Psoas muscle (tissue), 8 donors: ENCODE measurements around the gene MAML3. TPM values are rescaled to one million over a fixed set of nuclear protein-coding genes. Genes with fewer than 3 reads are reported as not detected.

ENCODE experiments used
- ATAC-seq, 4 donors: fragments of 200-7000 bp; cut with Tn5 transposase; one replicate each; pipeline ENCODE4 v1.9.1; 2020; ENCODE audit warnings: moderate library complexity in 3 of 4, mild to moderate bottlenecking in 2 of 4
- DNase-seq, 2 donors: peaks; one replicate each; pipeline ENCODE4 v3.0.0-alpha.2; 2020
- H3K27ac ChIP-seq: fragments of 200-600 bp; one replicate; pipeline ENCODE4 v1.8.0; 2022
- H3K27me3 ChIP-seq, 3 donors: fragments of 200-600 bp in 1 of 3; one replicate each; pipeline versions ENCODE4 v1.6.1 to v1.8.0; 2013 to 2022; ENCODE audit warnings: low read length in 2 of 3, mild to moderate bottlenecking in 2 of 3, moderate library complexity in 1 of 3; ENCODE audit not compliant: insufficient read depth in 3 of 3
- H3K36me3 ChIP-seq, 2 donors: fragments of 200-600 bp in 1 of 2; one replicate each; pipeline versions ENCODE4 v1.6.1 to v1.8.0; 2013 to 2022; ENCODE audit warnings: low read depth in 1 of 2, mild to moderate bottlenecking in 1 of 2, moderate library complexity in 1 of 2; ENCODE audit not compliant: insufficient read depth in 1 of 2
- H3K4me1 ChIP-seq: fragments of 200-600 bp; one replicate; pipeline ENCODE4 v1.8.0; 2022
- H3K4me3 ChIP-seq: fragments of 200-600 bp; one replicate; pipeline ENCODE4 v1.8.0; 2022; ENCODE audit warnings: mild to moderate bottlenecking
- H3K9me3 ChIP-seq: fragments of 200-600 bp; one replicate; pipeline ENCODE4 v1.8.0; 2022
- WGBS, 3 donors: extraction: QIAGEN DNeasy Blood & Tissue Kit; methylation state at CpG; one replicate each; pipeline versions ENCODE4 v1.1.6 to v1.1.7; 2013; 5-methylcytosine and 5-hydroxymethylcytosine counted together
- intact Hi-C, 2 donors: fragments of 100-400 bp; cut with DNase I; formaldehyde crosslinking; loops; one replicate each; pipeline versions ENCODE4 v1.11.0 to v1.14.2; 2022
- polyA plus RNA-seq, 3 donors: library from polyadenylated mRNA; stranded (reverse); fragments of 200-250 nt; gene quantifications; one replicate each; pipeline ENCODE4 v1.2.3, GENCODE V29; 2013
- total RNA-seq, 4 donors: library from RNA; stranded (reverse); fragmentation: NEBNext Ultra II Directional in 2 of 4; extraction: Animal tissue kit (Norgen Biotek cat#: 25700) in 2 of 4; gene quantifications; one replicate each; pipeline versions ENCODE4 v1.2.1 to v1.2.4, GENCODE V29; 2021 to 2023
- TF ChIP-seq, protein P1 (sequence below): fragments of 200-600 bp; IDR thresholded peaks from one replicate; pipeline ENCODE4 v1.8.0; 2022; ENCODE audit warnings: antibody characterized with exemption
- donor health status: healthy with polysubstance abuse.
- donor health status: DM: no; HTN: no; CAD: no; lungs with moderate emphysema.
- donor health status: Bipolar disorder and iron deficiency.
- donor health status: healthy.
- donor health status: DM: yes; HTN: yes; CAD: no.
- donor health status: DM: no; HTN: no; CAD: no.
- donor health status: DM: no; HTN: no; CAD: no.
- donor health status: DM: yes; HTN: yes; CAD: no.

MAML3 gene
- total and polyA plus RNA-seq, 7 donors = 0.43 to 2.7 (median 0.74) TPM

DNA sequence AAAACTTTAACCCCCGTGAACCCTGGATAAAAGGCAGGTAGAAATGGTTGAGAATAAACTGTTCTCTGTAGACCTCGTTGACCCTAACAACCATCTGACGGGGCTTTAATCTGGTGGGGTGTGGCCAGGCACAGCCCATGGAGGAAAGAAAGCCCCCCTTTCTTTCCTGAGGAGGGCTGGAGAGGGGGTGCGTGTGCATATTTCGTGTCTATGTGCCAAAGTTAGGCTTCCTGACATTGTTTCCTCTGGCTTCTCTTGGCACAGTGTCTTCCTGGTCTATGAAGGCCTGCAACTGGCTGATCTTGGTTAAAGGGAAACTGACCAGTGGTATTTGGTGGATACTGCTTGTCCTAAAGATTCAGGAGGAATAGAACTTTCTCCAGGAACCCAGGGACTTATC, 391.3 kb downstream of the MAML3 start:
- peaks cover 57% of the 10 kb centered on the region for H3K4me1 ChIP-seq
- intact Hi-C loops = loop anchor here in 1 of 2 donors (2.0 kb wide), 1 partner anchor 22 kb away; no protein-coding TSS in a partner anchor
- peak overlapping the region; percentile 87 for H3K27ac ChIP-seq
- H3K4me3 ChIP-seq = peak overlapping the region; percentile 51
- TF ChIP-seq, protein P1, sequence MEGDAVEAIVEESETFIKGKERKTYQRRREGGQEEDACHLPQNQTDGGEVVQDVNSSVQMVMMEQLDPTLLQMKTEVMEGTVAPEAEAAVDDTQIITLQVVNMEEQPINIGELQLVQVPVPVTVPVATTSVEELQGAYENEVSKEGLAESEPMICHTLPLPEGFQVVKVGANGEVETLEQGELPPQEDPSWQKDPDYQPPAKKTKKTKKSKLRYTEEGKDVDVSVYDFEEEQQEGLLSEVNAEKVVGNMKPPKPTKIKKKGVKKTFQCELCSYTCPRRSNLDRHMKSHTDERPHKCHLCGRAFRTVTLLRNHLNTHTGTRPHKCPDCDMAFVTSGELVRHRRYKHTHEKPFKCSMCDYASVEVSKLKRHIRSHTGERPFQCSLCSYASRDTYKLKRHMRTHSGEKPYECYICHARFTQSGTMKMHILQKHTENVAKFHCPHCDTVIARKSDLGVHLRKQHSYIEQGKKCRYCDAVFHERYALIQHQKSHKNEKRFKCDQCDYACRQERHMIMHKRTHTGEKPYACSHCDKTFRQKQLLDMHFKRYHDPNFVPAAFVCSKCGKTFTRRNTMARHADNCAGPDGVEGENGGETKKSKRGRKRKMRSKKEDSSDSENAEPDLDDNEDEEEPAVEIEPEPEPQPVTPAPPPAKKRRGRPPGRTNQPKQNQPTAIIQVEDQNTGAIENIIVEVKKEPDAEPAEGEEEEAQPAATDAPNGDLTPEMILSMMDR = no peak
- DNase-seq (no peak), ATAC-seq (peak in 2 of 4 donors; percentile 6 to 17)
- no peaks in the 10 kb centered on the region for H3K9me3 ChIP-seq
- H3K27me3 ChIP-seq = no peaks in the 10 kb centered on the region
- WGBS, 3 donors = 28 to 38% (median 36%) methylated on average over 5 of the region's 5 CpGs
- H3K36me3 ChIP-seq = no peaks in the 10 kb centered on the region

DNA sequence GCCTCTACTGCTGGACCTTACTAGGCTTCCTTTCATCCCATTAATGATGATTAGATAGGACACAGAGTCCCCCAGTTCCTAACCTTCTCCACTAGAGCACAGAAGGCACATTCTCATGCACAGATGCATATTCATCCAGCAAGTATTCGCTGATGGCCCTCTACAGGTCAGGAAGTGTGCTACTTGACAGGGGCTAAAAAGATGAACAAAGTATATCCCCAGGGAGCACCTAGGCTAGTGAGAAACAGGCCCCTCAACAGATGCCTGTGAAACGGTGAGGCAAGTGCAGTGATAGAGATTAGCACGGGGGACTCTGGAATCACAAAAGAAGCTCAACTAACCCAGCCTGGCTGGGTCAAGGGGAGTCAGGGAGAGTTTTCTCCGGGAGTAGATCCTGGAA, 392.5 kb downstream of the MAML3 start:
- peak overlapping the region; percentile 87 for H3K27ac ChIP-seq
- no peaks in the 10 kb centered on the region for H3K9me3 ChIP-seq
- no peaks in the 10 kb centered on the region for H3K27me3 ChIP-seq
- no peak for DNase-seq
- TF ChIP-seq, protein P1 = peak; percentile 30
- H3K4me3 ChIP-seq = no peak overlapping the region
- H3K36me3 ChIP-seq = no peaks in the 10 kb centered on the region
- WGBS, 3 donors = 40 to 64% (median 52%) methylated on average over 4 of the region's 4 CpGs
- peaks cover 48% of the 10 kb centered on the region for H3K4me1 ChIP-seq
- peak in 3 of 4 donors; percentile 35 to 69 (median 55) for ATAC-seq
- intact Hi-C loops = no loop called here

DNA sequence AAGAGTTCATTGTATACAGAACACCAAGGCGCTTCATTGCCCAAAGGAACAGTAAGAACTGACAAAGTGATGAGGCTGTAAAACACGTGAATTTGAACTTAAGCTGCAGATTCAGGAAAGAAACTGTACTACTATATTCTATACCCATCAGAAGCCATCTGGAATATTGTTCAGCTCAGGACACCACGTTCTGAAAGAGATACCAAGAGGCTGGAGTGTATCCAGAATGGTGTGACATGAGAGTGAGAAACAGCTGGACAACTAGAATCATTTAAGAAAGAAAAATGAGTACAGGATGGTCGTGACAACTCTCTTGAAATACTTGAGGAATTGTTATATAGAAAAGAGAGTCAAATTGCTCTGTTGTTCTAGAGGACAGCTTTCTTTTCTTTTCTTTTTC, 393.4 kb downstream of the MAML3 start:
- intact Hi-C loops = no loop called here
- no peaks in the 10 kb centered on the region for H3K36me3 ChIP-seq
- H3K27me3 ChIP-seq = no peaks in the 10 kb centered on the region
- 34 to 57% (median 44%) methylated on average over 4 of the region's 4 CpGs for WGBS, 3 donors
- H3K4me1 ChIP-seq = peaks cover 47% of the 10 kb centered on the region
- TF ChIP-seq, protein P1 = no peak
- no peak overlapping the region for H3K27ac ChIP-seq
- DNase-seq (no peak), ATAC-seq (peak in 1 of 4 donors; percentile 52)
- no peak overlapping the region for H3K4me3 ChIP-seq
- no peaks in the 10 kb centered on the region for H3K9me3 ChIP-seq

DNA sequence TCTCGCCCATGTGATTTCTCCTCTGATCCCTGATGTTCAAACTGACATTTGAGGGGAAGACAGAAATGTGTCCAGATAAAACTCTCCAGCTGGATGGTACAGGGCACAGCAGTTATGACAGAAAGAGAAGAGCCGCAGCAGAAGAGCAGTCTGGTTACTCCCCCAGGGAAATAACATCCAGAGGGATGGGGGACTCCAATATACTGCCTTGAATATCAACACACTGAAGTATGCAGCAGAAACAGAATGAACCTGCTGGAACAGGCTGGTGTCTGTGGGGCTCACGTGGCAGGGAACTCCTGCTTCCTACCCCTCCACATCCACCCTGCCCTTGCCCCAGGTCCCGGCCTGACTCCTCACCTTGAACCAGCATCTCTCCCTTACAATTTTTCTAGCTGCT, 394.9 kb downstream of the MAML3 start:
- intact Hi-C loops = no loop called here

More for the DNA sequence above, 394.9 kb downstream of the MAML3 start:
- H3K27me3 ChIP-seq = no peaks in the 10 kb centered on the region
- peaks cover 40% of the 10 kb centered on the region for H3K4me1 ChIP-seq
- DNase-seq (no peak), ATAC-seq (no peak)
- TF ChIP-seq, protein P1 = no peak
- no peaks in the 10 kb centered on the region for H3K9me3 ChIP-seq
- no peak overlapping the region for H3K27ac ChIP-seq
- 89 to 96% (median 93%) methylated on average over 4 of the region's 4 CpGs for WGBS, 3 donors
- H3K4me3 ChIP-seq = no peak overlapping the region
- no peaks in the 10 kb centered on the region for H3K36me3 ChIP-seq
